Ishikawa (cell line): ENCODE results near the gene CLSTN2.

Source experiments
- CEBPB ChIP-seq: IDR thresholded peaks from 2 replicates; pipeline ENCODE4 v1.6.1; 2012
- CREB1 ChIP-seq: IDR thresholded peaks from 2 replicates; pipeline ENCODE4 v1.6.1; 2012; ENCODE audit warnings: low read depth
- EGR1 ChIP-seq: IDR thresholded peaks from 2 replicates; pipeline ENCODE4 v1.6.1; 2012
- EP300 ChIP-seq: IDR thresholded peaks from 2 replicates; pipeline ENCODE4 v1.6.1; 2012; ENCODE audit warnings: borderline replicate concordance
- FOXM1 ChIP-seq: IDR thresholded peaks from 2 replicates; pipeline ENCODE4 v1.6.1; 2012; ENCODE audit warnings: low read depth, borderline replicate concordance
- MAX ChIP-seq: IDR thresholded peaks from 2 replicates; pipeline ENCODE4 v1.6.1; 2012
- NFIC ChIP-seq: IDR thresholded peaks from 2 replicates; pipeline ENCODE4 v1.6.1; 2012
- RAD21 ChIP-seq: IDR thresholded peaks from 2 replicates; pipeline ENCODE4 v1.6.1; 2012; ENCODE audit warnings: low read depth
- REST ChIP-seq: IDR thresholded peaks from 2 replicates; pipeline ENCODE4 v1.6.1; 2012; ENCODE audit warnings: low read depth, mild to moderate bottlenecking
- TAF1 ChIP-seq: IDR thresholded peaks from 2 replicates; pipeline ENCODE4 v1.6.1; 2012; ENCODE audit warnings: low read depth, mild to moderate bottlenecking
- TCF12 ChIP-seq: IDR thresholded peaks from 2 replicates; pipeline ENCODE4 v1.6.1; 2012; ENCODE audit warnings: low read depth
- TEAD4 ChIP-seq: IDR thresholded peaks from 2 replicates; pipeline ENCODE4 v1.6.1; 2012
- YY1 ChIP-seq: IDR thresholded peaks from 2 replicates; pipeline ENCODE4 v1.6.1; 2012; ENCODE audit warnings: low read depth

GRCh38 chr3:140277886-140278285 is 342.9 kb downstream of the CLSTN2 start:
- TF ChIP-seq TAF1 (no peak), EGR1 (no peak), REST (no peak), FOXM1 (no peak), MAX (no peak), RAD21 (no peak), CREB1 (no peak), EP300 (no peak), NFIC (no peak), CEBPB (no peak), TCF12 (no peak), TEAD4 (no peak), YY1 (no peak)
